Limb (tissue), 2 donors: Measurements from ENCODE around the gene ACTR3.

ENCODE experiments used
- DNase-seq, 2 donors: peaks; one replicate each; pipeline ENCODE4 v3.0.0-alpha.2; 2016; ENCODE audit errors: extremely low spot score in 2 of 2

The ACTR3 gene

GRCh38 chr2:113965644-113966043 lies 75.8 kb downstream of the ACTR3 start:
- no peak for DNase-seq

- DNase-seq: no peak
Observed at GRCh38 chr2:113966171-113966570, 76.3 kb downstream of the ACTR3 start.

GRCh38 chr2:113966832-113967231 lies 76.9 kb downstream of the ACTR3 start:
- DNase-seq: no peak

GRCh38 chr2:113967272-113967671 lies 77.4 kb downstream of the ACTR3 start:
- no peak for DNase-seq

- DNase-seq: no peak
Observed at GRCh38 chr2:113972766-113973165, 82.9 kb downstream of the ACTR3 start.

GRCh38 chr2:113973810-113974209 lies 83.9 kb downstream of the ACTR3 start:
- no peak for DNase-seq

- DNase-seq: no peak
Observed at GRCh38 chr2:113974727-113975126, 84.8 kb downstream of the ACTR3 start.

GRCh38 chr2:113976277-113976928 lies 86.5 kb downstream of the ACTR3 start:
- DNase-seq: no peak

GRCh38 chr2:113977060-113977659 lies 87.3 kb downstream of the ACTR3 start:
- no peak for DNase-seq

- DNase-seq: peak in 1 of 2 donors; percentile 51
Observed at GRCh38 chr2:113977660-113978523, 88.0 kb downstream of the ACTR3 start.

GRCh38 chr2:113978524-113979190 lies 88.8 kb downstream of the ACTR3 start:
- DNase-seq: no peak

GRCh38 chr2:113979191-113980128 lies 89.6 kb downstream of the ACTR3 start:
- DNase-seq: peak in 1 of 2 donors; percentile 50

- DNase-seq: no peak
Observed at GRCh38 chr2:113980946-113981345, 91.1 kb downstream of the ACTR3 start.

GRCh38 chr2:113981404-113982134 lies 91.7 kb downstream of the ACTR3 start:
- no peak for DNase-seq

- DNase-seq: no peak
Observed at GRCh38 chr2:113985554-113986397, 95.9 kb downstream of the ACTR3 start.

GRCh38 chr2:113986762-113987290 lies 96.9 kb downstream of the ACTR3 start:
- DNase-seq: no peak

- no peak for DNase-seq
Observed at GRCh38 chr2:113992090-113992489, 102.2 kb downstream of the ACTR3 start.

- DNase-seq: no peak
Observed at GRCh38 chr2:113996671-113997594, 107.0 kb downstream of the ACTR3 start.
